ENCODE results near the gene GPR156.

DNA sequence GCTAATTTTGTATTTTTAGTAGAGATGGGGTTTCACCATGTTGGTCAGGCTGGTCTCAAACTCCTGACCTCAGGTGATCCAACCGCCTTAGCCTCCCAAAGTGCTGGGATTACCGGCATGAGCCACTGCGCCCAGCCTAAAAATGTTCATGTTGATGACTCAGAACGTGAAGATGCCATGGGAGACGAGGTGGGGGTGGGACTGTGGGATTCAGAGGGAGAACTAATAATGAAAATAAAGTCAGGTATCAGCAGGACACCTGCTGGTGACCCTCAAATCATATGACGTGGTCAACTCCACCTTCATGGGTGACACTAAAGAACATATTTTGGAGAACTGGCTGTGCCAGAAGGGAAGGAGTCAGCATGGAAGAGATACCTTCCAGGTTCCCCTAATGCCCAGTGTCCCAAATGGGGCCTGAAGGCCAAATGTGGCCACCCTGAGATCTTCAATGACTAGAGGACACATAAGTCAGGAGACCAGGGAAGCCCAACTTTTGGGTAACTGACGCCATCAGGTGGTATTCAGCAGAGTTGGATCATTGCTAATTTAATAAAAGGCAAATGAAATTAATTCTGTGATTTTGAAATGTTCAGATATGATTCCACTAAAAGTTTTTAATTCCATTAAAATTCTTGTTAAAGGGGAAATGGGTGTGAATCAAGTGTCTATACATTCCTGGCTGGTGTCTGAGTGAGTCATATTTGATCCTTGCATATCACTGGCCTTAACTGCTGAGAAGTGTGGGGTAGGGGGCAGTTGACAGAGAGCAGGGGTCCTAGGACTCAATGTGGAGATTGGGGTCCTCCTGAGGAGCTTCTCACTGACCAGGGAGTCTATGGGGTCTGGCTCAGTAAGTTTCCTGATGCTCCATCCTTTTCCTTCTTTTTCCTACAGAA, 102.2 kb downstream of the GPR156 start:
- TF ChIP-seq EZH2 (IDR thresholded peaks at IDR 0.05; ENCODE audit: insufficient read depth, poor library complexity, severe bottlenecking) (no peak), EZH2phosphoT487 (IDR thresholded peaks at IDR 0.05; ENCODE audit: insufficient read depth, low read depth) (no peak)
